Occipital lobe (tissue), 2 donors: ENCODE measurements around the gene LDB2. TPM values are rescaled to one million over a fixed set of nuclear protein-coding genes. Genes with fewer than 3 reads are reported as not detected.
A peak's percentile ranks its signal among the peaks of the same experiment; 100 is the strongest.
"Not testable (repeated sequence)": the region's sequence is repeated elsewhere in the genome, so short reads cannot be mapped to it uniquely, and the experiment has no call there.

Experiments used
- DNase-seq: peaks from one replicate; lab custom pipeline; 2025; lab: John Stamatoyannopoulos, UW
- total RNA-seq: library from RNA; depleted of rRNA; stranded (reverse); fragments of >200 nt; gene quantifications from one replicate; pipeline ENCODE4 v1.2.3, GENCODE V29; 2014

LDB2 gene
- total RNA-seq, 1 donor from 2014 or later: 146 TPM

DNA sequence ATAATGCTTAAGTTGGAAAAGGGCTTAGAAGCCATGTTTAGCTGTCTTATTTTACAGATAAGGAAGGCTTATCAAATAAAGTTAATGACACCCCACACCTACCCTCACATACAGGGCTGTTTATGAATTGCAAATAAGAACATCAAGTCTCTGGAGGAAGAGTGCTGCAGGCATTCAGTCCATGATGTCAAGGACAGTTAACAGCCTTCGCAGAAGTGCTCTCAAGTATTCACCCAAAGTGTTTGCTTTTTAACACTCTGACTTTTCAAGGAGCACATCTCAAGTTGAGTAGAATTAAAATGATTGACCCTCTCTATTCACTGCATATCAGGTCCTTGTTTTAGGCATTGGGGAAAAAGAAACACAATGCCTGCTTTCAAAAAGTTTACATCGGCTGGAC, 328.7 kb downstream of the LDB2 start:
- DNase-seq: no peak

DNA sequence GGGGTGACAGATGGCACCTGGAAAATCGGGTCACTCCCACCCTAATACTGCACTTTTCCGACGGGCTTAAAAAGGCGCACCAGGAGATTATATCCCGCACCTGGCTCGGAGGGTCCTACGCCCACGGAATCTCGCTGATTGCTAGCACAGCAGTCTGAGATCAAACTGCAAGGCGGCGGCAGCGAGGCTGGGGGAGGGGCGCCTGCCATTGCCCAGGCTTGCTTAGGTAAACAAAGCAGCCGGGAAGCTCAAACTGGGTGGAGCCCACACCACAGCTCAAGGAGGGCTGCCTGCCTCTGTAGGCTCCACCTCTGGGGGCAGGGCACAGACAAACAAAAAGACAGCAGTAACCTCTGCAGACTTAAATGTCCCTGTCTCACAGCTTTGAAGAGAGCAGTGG, 341.1 kb downstream of the LDB2 start:
- DNase-seq: not testable (repeated sequence)

DNA sequence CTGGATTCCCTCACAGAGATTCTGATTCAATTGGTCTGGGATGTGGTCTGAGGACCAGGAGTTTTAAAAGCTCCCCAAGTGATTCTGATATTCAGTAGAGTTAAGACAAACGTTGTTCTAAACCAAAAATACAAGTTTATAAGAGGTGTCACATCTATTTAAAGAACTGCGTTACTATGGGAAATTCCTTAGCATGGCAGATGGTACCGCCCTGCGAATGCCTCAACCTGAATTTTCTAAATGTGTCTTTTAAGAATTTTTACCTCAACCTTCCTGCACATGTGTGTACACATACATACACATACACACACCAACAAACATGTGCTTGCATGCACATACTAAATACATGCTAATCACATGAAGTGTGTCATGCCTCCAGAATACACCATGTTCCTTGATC, 343.3 kb downstream of the LDB2 start:
- no peak for DNase-seq

DNA sequence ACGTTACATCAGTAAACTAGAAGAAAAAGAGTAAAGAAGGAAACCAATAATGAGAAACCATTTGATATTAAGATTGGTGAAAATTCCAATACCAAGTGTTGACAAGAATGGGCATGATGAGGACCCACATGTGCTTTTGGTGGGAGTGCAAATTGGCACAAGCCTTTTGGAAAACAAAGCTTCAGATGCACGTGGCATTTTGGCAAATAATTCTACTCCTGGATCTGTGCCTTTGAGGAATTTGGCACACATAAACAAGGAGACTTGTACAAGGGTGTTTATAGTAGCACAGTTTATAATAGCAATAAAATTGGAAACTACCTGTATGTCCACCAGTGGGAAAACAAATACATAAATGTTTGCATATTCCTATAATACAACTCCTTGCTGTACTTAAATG, 347.9 kb downstream of the LDB2 start:
- DNase-seq: no peak

DNA sequence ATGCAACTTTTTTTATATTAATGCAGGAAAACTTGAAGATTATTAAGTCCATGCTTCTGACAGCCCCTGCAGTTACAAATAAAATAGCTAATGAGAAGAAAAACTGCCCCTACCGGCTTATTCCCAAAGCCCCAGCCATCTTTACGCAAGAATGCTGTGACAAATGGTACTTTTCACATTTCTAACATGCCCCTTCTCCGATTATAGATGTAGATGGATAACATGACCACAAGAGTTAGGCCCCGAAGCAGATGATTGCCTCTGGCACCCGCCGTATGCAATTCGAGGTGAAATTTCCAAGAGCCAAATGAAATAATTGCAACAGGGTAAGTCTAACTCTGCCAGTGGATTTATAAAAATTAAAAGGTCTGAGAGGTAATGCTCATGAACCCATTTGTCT, 352.8 kb downstream of the LDB2 start:
- no peak for DNase-seq

DNA sequence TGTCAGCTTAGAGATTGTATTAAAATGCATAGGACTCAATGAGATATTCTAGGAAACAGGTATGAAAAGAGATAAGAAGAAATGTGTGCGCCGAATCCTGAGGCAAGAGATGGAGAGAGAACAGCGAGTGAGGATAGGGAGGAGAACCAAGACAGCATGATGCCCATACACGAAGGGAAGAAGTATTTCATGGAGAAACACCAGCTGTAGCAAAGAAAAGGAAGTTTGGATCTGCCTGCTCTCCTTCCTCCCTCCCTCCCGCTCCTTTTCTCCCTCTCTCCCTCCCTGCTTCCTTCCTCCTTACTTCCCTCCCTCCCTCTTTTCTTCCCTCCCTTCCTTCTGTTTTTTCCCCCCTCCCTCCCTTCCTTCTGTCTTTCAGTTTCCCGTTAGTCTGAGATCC, 353.6 kb downstream of the LDB2 start:
- no peak for DNase-seq

DNA sequence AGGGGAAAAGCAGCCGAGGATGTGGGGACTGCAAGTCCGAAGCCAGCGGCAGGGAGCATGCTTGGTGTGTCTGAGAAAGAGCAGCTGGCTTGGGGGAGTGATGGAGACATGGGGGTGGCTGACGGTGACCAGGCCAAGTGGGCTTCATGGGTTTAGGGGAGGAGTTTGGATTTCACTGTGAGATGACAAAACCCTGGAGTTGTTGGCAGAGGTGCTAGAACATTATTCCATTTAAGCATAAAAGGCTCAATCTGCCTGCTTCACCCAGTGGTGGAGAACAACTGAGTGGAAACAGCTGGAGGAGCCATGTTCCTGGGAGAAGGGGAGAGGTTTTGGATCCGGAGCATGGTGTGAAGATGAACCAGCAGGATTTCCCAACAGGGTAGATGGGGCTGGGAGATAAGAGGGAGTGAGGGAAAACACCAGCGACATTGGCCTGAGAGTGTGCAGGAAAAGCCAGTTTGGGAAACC, 354.2 kb downstream of the LDB2 start:
- no peak for DNase-seq

DNA sequence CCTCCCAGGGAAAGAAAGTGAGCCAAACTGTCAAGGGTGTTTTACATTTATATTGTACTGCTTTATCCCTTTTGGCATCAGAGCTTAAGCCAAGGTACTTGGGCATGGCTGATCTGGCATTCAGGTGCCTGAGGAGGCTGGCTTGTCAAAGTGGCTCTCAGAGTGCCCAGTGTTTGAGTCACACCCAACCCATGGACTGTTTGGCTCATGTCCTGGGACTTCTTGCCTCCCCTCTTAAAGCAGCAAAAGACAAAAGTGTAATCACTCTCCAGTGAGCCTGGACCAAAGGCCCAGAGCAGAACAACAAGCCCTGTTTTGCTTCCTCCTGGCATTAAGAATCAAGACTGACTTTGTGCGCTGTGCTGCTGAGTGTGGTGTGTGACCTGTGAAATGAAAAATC, 360.5 kb downstream of the LDB2 start:
- DNase-seq: no peak

DNA sequence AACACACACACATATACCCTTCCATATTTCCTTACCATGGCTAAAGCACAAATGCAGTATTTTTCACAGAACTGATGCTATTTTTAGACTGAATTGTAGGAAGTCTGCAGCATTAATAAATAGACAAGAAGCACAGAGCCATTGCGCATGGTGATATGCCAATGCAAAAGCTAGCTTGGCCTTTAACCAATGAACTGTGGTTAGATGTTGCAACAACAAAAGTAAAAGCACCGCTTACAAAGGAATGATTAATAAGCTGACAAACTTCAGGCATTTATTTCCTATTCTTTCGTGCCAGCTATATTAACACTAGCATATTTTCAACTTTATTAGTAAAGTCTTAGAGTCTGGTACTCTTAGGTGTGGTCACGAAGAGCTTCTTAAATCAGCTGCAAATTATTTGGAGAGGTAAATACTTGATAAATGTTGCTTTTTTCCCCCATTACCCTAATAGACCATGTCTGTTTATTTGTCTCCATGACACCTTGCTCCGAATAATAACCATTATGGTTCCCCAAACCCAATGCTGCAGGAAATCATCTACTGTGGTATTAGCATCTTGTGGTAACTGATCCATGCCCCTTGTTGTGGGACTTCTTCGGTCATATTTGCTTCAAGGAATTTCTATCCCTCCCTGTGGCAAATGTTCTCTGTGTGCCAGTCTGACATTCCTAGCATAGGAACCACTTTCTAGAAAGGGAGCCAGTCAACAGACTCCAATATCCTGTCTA, 366.0 kb downstream of the LDB2 start:
- no peak for DNase-seq

DNA sequence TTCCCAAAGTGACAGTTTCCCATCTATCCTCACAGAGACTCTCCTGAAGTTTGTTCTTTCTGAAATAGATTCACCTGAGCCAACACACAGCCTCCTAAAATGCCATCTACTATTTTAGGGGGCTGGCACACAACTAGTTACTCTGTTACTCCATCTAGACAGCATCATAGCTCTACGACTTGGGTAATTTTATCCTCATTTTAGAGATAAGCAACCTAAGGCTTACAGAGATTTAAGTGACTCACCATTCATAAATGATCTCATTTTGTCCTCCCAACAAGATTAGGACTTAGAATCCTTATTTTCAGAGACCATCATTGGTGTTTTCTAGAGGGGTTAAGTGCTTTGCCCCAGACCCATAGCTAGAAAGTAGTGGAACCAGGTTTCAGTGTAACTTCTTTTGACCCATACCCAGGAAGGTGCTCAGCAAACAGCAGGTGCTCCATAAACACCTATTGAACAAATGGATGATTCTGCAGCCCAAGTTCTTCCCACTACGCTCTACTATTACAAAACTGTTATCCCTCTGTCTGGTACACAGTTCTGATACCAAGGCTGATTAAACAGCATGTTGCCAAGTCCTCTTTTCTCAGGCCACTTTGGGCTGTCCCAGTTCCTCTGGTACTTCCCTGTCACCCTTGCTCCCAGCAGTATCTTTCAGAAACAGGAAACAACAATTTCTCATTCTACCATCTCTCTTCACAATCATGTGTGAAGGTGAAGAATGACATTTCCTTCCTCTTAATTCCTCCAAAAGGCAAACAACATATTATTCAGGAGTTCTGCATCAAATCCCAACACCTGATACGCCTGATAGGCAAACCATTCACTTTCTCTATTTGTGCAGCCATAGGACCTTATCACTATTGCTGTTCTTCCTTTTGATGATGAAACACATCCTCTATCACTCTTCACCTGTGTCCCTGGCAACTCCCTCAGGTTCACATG, 367.5 kb downstream of the LDB2 start:
- DNase-seq: no peak

DNA sequence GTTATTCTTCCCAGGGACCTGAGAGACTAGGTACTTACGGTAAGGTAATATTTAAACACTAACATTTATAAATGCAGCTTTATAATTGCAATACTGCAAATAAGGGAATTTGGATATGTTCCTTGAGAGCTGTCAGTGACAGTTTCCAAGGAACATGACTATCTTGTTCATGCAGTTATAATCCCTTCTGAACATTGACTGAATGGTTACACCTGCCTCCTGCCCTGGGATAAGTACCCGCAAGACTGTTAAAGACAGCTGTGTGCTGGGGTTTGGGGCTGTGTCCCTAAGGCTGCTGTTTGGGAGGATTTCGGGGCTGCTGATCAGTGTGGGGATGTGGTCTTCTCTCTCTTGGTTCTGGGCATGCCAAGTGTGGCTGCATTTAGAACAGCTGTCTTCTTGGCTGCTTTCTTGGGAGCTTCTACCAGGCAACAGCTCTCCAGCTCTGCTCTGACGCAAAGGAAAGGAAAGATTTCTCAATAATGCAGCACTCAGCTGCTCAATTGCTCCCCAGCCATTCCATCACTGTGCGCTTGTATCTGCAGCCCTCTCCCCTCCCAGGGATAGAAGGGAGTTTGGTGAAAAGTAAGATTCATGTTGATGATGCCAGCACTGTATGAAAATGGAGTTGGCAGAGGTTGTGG, 373.4 kb downstream of the LDB2 start:
- no peak for DNase-seq

DNA sequence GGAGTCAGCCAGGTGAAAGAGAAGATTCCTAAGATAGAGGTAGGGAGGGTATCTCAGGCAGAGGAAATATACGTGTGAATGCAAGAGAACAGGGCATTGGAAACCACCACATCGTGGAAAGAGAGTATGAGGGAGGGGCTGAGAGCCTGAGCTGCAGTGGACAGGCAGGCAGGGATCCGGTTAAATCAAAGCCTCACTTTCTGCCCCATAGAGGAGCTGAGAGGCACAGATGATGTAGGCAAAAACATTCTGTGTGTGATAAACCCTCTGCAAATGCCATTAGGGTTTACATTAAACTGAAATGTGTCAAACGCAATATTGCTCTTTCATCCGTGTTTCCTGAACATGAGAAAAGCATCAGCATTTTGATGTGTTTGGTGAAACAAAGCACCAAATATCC, 374.0 kb downstream of the LDB2 start:
- DNase-seq: no peak

DNA sequence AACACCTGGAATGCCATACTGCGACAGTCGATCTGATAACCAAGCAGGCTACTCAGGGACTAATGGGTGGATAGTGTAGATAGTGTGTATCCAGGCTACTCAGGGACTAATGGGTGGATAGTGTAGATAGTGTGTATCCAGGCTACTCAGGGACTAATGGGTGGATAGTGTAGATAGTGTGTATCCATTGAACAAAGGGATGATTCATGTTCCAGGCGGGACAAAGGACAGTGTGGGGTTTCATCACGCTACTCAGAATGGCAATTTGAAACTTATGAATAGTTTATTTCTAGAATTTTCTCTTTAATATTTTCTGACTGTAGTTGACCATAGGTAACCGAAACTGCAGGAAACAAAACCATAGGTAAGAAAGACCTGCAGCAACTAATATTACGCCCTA, 374.9 kb downstream of the LDB2 start:
- not testable (repeated sequence) for DNase-seq

DNA sequence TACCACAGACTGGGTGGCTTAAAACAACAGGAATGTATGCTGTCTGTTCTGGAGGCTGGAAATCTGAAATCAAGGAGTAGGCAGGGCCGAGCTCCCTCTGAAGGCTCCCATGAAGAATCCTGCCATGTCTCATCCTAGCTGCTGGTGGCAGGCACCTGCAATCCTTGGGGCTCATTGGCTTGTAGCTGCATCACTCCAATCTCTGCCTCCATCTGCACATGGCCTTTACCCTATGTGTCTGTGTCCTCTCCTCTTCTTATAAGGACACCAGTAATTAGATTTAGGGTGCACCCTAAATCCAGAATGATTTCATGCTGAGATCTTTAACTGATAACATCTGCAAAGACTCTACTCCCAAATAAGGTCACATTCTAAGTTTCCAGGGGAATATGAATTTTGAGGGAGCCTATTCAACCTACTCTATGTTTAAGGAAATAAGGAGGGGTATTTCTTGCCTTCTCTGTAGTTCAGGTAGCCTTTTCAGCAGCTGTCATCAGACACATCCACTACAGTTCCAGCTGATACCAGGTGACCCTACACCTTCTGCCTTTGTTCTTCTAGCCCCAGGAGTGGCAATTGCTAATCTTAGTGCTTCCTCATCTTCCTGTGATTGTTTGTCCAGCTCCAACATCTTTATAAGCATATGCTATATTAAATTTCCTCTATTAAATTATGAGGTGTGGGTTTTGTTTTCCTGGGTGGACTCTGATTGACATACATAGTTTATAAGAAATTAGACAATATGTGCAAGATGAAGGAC, 377.1 kb downstream of the LDB2 start:
- DNase-seq: no peak

DNA sequence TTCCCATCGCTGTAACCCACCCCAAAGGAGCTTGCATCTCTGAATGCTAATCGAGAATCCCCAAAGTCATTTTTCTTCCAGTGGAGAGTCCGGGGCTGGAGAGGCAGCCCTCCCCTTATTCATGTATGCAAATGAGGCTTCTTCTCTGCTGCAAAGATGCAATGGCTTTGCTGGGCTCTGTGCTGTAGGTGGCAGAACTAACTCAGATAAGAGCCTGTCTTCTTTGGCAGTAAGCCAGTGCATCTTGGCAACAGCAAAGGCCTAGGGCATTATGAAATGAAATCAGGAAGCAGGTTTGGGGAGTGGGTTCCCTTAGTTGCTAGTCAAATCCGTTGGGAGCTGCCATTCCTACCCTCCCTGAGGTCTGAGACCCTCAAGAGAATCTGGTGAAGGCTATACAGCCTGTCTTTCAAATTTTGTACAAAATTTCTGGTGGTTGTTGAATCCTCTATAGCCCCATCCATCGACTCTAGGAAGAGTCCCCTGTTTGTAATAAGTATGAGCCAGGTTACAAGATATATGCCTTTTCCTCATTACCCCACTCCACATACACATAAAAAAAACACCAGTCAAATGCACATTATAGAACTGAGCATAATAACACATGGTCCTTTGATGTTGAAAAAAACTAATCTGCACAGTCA, 381.5 kb downstream of the LDB2 start:
- DNase-seq: peak; percentile 70

DNA sequence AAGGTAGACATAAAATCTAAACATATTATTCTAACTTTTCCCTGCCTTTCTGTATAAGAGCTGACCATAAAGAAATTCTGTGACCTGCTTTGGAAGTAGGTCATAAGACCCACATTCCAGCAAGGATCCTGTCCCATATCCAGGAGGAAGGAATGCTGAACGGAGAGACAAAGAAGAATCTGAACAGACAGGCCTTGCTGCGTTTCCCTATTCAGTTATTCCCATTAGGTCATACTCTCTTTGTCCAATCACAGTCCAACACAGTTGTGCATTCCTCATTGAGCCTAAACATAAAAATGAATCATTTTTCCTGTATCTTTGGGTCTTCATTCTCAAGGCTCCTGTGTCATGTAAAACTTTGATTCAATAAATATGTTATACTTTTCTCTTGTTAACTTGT, 384.6 kb downstream of the LDB2 start:
- no peak for DNase-seq

DNA sequence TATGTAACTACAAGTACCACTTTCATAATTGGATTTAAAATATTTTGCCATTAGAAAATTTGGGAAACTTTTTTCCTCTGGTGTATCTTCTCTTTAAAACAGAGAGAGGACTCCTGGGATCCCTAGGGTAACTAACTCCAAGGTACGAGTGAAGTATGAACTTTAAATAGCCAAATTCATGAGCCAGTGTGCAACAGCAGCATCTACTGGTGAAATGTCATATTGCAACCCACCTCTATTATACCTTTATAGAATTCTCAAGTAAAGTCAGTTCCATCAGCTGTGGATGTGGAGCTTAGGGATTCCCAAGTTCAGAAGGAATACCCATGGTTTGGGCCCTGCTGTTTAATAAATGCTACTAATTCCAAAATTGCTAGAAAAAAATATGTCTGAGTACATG, 389.5 kb downstream of the LDB2 start:
- no peak for DNase-seq

DNA sequence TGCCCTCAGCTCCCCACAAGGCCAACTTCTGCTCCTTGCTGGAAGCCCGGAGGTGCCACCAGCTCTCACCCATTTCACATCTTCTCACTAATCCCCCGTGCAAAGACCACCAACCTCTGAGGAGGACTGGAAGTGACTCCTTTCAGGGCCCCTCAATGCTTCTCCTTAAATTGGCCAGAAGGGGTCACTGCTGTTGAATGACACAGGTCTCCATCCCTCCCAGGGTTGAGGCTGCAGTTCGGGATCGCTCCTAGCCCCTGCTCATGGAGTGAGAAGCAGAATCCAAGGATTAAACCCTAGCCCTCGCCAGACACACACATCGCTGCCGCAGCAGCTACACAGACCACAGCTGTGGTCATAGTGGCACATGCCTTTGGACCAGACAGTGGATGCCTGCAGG, 392.7 kb downstream of the LDB2 start:
- no peak for DNase-seq

DNA sequence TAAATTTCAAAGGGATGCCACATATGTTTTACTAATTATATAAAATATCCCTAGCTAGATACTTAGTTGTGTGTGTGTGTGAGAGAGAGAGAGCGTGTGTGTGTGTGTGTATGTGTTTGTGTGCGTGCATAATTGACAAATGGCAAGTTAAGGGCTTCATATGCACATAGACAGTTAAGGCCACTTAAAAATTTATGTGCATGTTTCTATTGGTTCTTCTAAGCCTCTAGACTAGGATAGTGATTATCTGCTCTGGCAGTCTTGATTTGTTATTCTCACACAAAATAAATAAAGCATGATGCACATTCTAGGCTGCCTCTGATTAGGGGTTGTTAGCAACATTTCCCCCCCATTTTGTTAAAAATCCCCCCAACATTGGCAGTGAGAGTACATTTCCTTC, 393.2 kb downstream of the LDB2 start:
- DNase-seq: no peak

DNA sequence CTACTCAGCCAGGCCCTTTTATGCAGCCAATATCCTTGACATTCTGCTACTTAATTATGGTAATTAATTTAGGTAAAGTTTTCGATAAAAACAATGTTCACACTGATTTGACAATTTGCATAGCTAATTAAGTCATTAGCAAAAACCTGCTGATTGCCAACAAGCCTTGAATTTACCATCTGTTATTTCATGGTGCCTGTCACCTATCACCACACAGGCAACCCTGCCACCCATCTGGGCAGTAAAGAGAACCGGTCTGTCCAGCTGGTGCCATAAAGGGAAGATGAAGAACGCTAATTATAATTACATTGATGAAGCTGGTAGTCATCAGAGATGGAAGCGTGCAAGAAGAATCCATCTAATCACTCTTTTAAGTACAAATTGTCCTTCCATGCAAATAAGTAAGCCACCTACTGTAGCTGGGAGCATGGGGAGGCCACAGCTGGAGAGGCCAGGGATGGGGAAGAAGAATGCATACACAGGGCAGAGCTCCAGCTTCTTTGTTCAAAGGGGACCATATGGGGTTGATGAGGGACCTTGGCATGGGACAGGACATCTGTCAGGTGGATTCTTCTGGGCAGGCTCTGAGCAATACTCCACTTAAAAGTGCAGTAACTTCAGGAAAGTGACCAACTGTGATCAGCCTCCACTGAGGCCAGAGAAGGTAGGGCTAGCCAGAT, 394.9 kb downstream of the LDB2 start:
- DNase-seq: no peak
